Thymus (tissue), 11 donors: ENCODE measurements around the gene RARB. TPM values are rescaled to one million over a fixed set of nuclear protein-coding genes. Genes with fewer than 3 reads are reported as not detected.

ENCODE experiments used
- DNase-seq, 9 donors: peaks; one replicate each; pipeline ENCODE4 v3.0.0-alpha.2; 2013; ENCODE audit warnings: low spot score in 9 of 9, low read depth in 6 of 9, missing footprints in 1 of 9
- H3K27ac ChIP-seq, 2 donors: one replicate each; pipeline ENCODE4 v1.5.1; 2013; ENCODE audit warnings: control low read depth in 1 of 2, low read depth in 1 of 2, low read length in 1 of 2, mild to moderate bottlenecking in 1 of 2, moderate library complexity in 1 of 2
- H3K27me3 ChIP-seq, 2 donors: one replicate each; pipeline ENCODE4 v1.5.1; 2013; ENCODE audit warnings: low read length in 1 of 2; ENCODE audit not compliant: control insufficient read depth in 2 of 2, insufficient read depth in 1 of 2
- H3K36me3 ChIP-seq, 2 donors: one replicate each; pipeline ENCODE4 v1.5.1; 2013; ENCODE audit warnings: low read length in 1 of 2, mild to moderate bottlenecking in 1 of 2, moderate library complexity in 1 of 2; ENCODE audit not compliant: control insufficient read depth in 2 of 2, insufficient read depth in 2 of 2
- H3K4me1 ChIP-seq, 2 donors: one replicate each; pipeline ENCODE4 v1.5.1; 2013; ENCODE audit warnings: low read length in 2 of 2; ENCODE audit not compliant: control insufficient read depth in 2 of 2, insufficient read depth in 2 of 2
- H3K4me3 ChIP-seq, 2 donors: one replicate each; pipeline ENCODE4 v1.5.1; 2013; ENCODE audit warnings: low read length in 2 of 2, control low read depth in 1 of 2, mild to moderate bottlenecking in 1 of 2
- H3K9me3 ChIP-seq, 2 donors: one replicate each; pipeline ENCODE4 v1.5.1; 2013; ENCODE audit warnings: low read length in 1 of 2, mild to moderate bottlenecking in 1 of 2; ENCODE audit not compliant: control insufficient read depth in 2 of 2, insufficient read depth in 1 of 2
- WGBS: extraction: QIAGEN DNeasy Blood & Tissue Kit; methylation state at CpG from one replicate; pipeline ENCODE4 v1.1.7; 2013; 5-methylcytosine and 5-hydroxymethylcytosine counted together
- polyA plus RNA-seq: library from polyadenylated mRNA; stranded (reverse); fragments of 200-250 nt; gene quantifications from one replicate; pipeline ENCODE4 v1.2.3, GENCODE V29; 2013
- total RNA-seq: library from RNA; stranded (reverse); fragments of 120-200 nt; gene quantifications from one replicate; pipeline ENCODE4 v1.2.4, GENCODE V29; 2013
- donor health status: healthy.

Gene RARB
- total and polyA plus RNA-seq, 2 donors, result 0.89 to 1.7 TPM

DNA sequence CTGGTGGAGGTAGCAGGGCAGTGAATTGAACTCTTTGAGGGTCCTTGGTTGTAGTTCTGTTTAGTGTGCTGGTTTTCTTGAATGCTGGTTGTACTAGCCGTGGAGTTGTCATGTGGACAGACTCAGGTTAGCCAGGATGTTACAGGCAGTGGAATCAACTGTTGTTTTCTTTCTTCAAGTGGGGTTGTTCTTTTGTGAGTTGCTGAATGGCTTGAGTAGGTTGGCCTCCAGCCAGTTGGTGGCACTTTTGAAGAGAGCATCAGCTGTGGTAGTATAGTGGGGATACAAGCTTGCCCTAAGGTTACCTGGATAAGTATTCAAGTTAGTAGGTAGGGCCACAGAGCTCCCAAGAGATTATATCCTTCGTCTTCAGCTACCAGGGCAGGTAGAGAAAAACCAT, 31.8 kb upstream of the RARB start:
- WGBS, result 91% methylated on average over 2 of the region's 2 CpGs
- H3K27me3 ChIP-seq, result no peaks in the 10 kb centered on the region

GRCh38 chr3:25396686-25397085, 31.4 kb upstream of the RARB start:
- Histone ChIP-seq H3K27me3 (no peaks in the 10 kb centered on the region), H3K4me1 (no peaks in the 10 kb centered on the region), H3K9me3 (no peaks in the 10 kb centered on the region), H3K4me3 (no peak overlapping the region), H3K36me3 (no peaks in the 10 kb centered on the region), H3K27ac (no peak overlapping the region)
- no peak for DNase-seq
- 97% methylated on average over 4 of the region's 4 CpGs for WGBS

More for the DNA sequence above, 31.8 kb upstream of the RARB start:
- H3K27ac ChIP-seq, result no peak overlapping the region
- H3K36me3 ChIP-seq, result no peaks in the 10 kb centered on the region
- H3K4me3 ChIP-seq, result no peak overlapping the region
- H3K4me1 ChIP-seq, result no peaks in the 10 kb centered on the region
- no peak for DNase-seq
- no peaks in the 10 kb centered on the region for H3K9me3 ChIP-seq

DNA sequence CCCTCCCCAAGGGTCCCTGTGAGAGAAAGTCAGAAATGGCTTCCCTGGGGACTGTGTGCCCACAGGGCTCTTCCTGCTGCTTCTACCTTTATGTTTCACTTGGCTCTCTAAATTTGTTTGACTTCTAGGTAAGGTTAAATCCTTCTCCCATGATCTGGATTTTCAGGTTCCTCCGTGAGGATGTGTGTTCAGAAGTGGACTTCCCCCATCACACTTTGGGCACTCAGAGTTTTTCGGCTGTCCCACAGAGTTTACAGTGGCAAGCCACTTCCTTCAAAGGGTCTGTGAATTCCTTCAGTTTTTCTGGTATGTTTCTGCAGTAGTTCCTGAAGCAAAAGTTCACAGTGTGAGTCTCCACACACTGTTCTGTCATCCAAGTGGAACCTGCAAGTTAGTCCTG, 30.9 kb upstream of the RARB start:
- WGBS, result 91% methylated on average over 2 of the region's 2 CpGs
- H3K36me3 ChIP-seq, result no peaks in the 10 kb centered on the region
- DNase-seq, result no peak
- H3K27me3 ChIP-seq, result no peaks in the 10 kb centered on the region
- H3K9me3 ChIP-seq, result no peaks in the 10 kb centered on the region
- H3K4me1 ChIP-seq, result no peaks in the 10 kb centered on the region
- no peak overlapping the region for H3K27ac ChIP-seq
- H3K4me3 ChIP-seq, result no peak overlapping the region

DNA sequence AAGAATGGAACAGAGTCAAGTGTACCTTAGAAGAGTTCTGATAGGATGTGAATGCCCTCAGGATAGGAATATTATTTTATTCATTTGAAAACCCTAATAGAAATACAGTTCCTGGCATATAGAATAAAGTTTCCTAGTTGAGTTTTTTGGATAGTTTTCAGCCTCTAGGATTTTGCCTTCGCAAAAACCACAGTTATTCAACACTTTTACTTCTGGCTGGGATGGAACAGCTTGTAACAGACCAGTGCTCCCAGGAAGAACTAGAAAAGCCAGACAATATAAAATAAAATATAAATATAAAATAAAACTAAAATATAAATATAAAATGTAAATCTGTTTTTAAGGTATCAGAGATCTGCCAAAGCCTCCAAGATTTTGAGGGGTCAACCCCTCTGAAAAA, 27.5 kb upstream of the RARB start:
- Histone ChIP-seq H3K27me3 (no peaks in the 10 kb centered on the region), H3K36me3 (no peaks in the 10 kb centered on the region), H3K9me3 (no peaks in the 10 kb centered on the region), H3K4me3 (no peak overlapping the region), H3K4me1 (no peaks in the 10 kb centered on the region), H3K27ac (no peak overlapping the region)
- no peak for DNase-seq
- 82% methylated on average over 1 of the region's 1 CpG for WGBS

GRCh38 chr3:25403968-25404367, 24.1 kb upstream of the RARB start:
- Histone ChIP-seq H3K4me1 (no peaks in the 10 kb centered on the region), H3K4me3 (no peak overlapping the region), H3K27me3 (no peaks in the 10 kb centered on the region), H3K27ac (no peak overlapping the region), H3K36me3 (no peaks in the 10 kb centered on the region), H3K9me3 (no peaks in the 10 kb centered on the region)
- 92% methylated on average over 4 of the region's 4 CpGs for WGBS
- DNase-seq, result no peak

GRCh38 chr3:25404569-25404968, 23.5 kb upstream of the RARB start:
- Histone ChIP-seq H3K27me3 (no peaks in the 10 kb centered on the region), H3K4me3 (no peak overlapping the region), H3K4me1 (no peaks in the 10 kb centered on the region), H3K27ac (no peak overlapping the region), H3K9me3 (no peaks in the 10 kb centered on the region), H3K36me3 (no peaks in the 10 kb centered on the region)
- 94% methylated on average over 4 of the region's 4 CpGs for WGBS
- no peak for DNase-seq

DNA sequence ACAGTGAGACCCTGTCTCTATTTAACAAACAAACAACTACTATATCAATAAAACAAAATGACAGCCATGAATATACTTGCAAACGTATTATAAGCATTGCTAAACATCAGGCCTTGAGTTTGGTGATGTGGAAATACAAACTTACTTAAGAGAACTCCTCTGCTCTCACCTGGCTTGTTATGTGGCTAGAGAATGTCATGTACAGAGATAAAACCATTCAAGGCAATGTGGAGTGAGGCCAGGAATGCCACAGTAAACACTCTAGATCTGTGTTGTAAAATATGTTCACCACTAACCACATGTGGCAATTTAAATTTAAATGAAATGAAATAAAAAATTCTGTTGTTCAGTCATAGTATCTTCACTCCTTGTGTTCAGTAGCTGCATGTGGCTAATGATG, 22.7 kb upstream of the RARB start:
- H3K27ac ChIP-seq, result no peak overlapping the region

GRCh38 chr3:25410703-25411102, 17.4 kb upstream of the RARB start:
- DNase-seq, result no peak

More for the DNA sequence above, 22.7 kb upstream of the RARB start:
- Histone ChIP-seq H3K9me3 (no peaks in the 10 kb centered on the region), H3K36me3 (no peaks in the 10 kb centered on the region), H3K27me3 (no peaks in the 10 kb centered on the region), H3K4me1 (no peaks in the 10 kb centered on the region), H3K4me3 (no peak overlapping the region)
- 89% methylated on average over 1 of the region's 1 CpG for WGBS
- DNase-seq, result no peak

DNA sequence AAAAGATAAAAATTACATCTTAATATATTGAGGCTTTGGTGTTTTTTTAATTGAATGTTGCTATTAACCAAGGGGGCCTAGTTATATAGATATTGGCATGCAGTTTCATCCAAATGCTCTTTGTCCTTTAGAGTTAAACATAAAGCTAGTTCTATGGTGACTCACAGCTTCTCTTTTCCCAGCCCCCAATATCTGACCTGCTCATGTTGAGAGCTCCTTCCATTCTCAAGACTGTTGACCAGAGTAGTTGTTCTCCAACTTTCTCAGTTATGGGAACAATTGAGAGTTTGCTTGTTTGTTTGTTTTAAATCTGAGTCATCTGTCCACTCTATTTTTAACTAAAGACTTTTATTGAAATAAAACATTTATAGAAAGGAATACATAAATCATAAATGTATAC, 15.8 kb upstream of the RARB start:
- DNase-seq, result no peak
- no peak overlapping the region for H3K27ac ChIP-seq
- H3K4me1 ChIP-seq, result no peaks in the 10 kb centered on the region
- no peaks in the 10 kb centered on the region for H3K27me3 ChIP-seq
- no peaks in the 10 kb centered on the region for H3K36me3 ChIP-seq
- H3K9me3 ChIP-seq, result no peaks in the 10 kb centered on the region
- no peak overlapping the region for H3K4me3 ChIP-seq

More at GRCh38 chr3:25410703-25411102, 17.4 kb upstream of the RARB start:
- Histone ChIP-seq H3K36me3 (no peaks in the 10 kb centered on the region), H3K9me3 (no peaks in the 10 kb centered on the region), H3K27ac (no peak overlapping the region), H3K27me3 (no peaks in the 10 kb centered on the region), H3K4me1 (no peaks in the 10 kb centered on the region), H3K4me3 (no peak overlapping the region)
- WGBS, result 91% methylated on average over 4 of the region's 4 CpGs

GRCh38 chr3:25416176-25416575, 11.9 kb upstream of the RARB start:
- 96% methylated on average over 6 of the region's 6 CpGs for WGBS
- Histone ChIP-seq H3K27ac (no peak overlapping the region), H3K27me3 (no peaks in the 10 kb centered on the region), H3K4me3 (no peak overlapping the region), H3K36me3 (no peaks in the 10 kb centered on the region), H3K9me3 (no peaks in the 10 kb centered on the region), H3K4me1 (no peaks in the 10 kb centered on the region)
- no peak for DNase-seq
